Measurements from ENCODE around the gene CDIPT.
"Not testable (repeated sequence)": the region's sequence is repeated elsewhere in the genome, so short reads cannot be mapped to it uniquely, and the experiment has no call there.

Gene CDIPT

GRCh38 chr16:29857133-29857760, 5.8 kb downstream of the CDIPT start:
- no peak for FAIRE-seq

GRCh38 chr16:29854520-29855100, 8.4 kb downstream of the CDIPT start:
- no peak for FAIRE-seq

GRCh38 chr16:29852654-29853053, 10.4 kb downstream of the CDIPT start:
- no peak for FAIRE-seq

- no peak for FAIRE-seq
These were observed 12.0 kb downstream of the CDIPT start for GRCh38 chr16:29850998-29851397.

GRCh38 chr16:29849505-29849904, 13.5 kb downstream of the CDIPT start:
- FAIRE-seq: no peak

- FAIRE-seq: no peak
These were observed 14.4 kb downstream of the CDIPT start for GRCh38 chr16:29848420-29849297.

- no peak for FAIRE-seq
These were observed 17.4 kb downstream of the CDIPT start for GRCh38 chr16:29845656-29846055.

- no peak for FAIRE-seq
These were observed 18.3 kb downstream of the CDIPT start for GRCh38 chr16:29844575-29845331.

GRCh38 chr16:29843931-29844330, 19.1 kb downstream of the CDIPT start:
- no peak for FAIRE-seq

GRCh38 chr16:29842732-29843346, 20.2 kb downstream of the CDIPT start:
- no peak for FAIRE-seq

GRCh38 chr16:29841631-29842030, 21.4 kb downstream of the CDIPT start:
- no peak for FAIRE-seq

GRCh38 chr16:29840240-29840639, 22.8 kb downstream of the CDIPT start:
- FAIRE-seq: no peak

GRCh38 chr16:29839822-29840221, 23.2 kb downstream of the CDIPT start:
- no peak for FAIRE-seq

- no peak for FAIRE-seq
These were observed 25.2 kb downstream of the CDIPT start for GRCh38 chr16:29837841-29838240.

- no peak for FAIRE-seq
These were observed 26.4 kb downstream of the CDIPT start for GRCh38 chr16:29836623-29837022.

GRCh38 chr16:29835926-29836325, 27.1 kb downstream of the CDIPT start:
- FAIRE-seq: no peak

GRCh38 chr16:29834079-29834478, 28.9 kb downstream of the CDIPT start:
- no peak for FAIRE-seq

- FAIRE-seq: not testable (repeated sequence)
These were observed 29.8 kb downstream of the CDIPT start for GRCh38 chr16:29833219-29833618.

- no peak for FAIRE-seq
These were observed 31.5 kb downstream of the CDIPT start for GRCh38 chr16:29831490-29831889.

- no peak for FAIRE-seq
These were observed 32.3 kb downstream of the CDIPT start for GRCh38 chr16:29830774-29831173.

GRCh38 chr16:29826342-29826695, 36.7 kb downstream of the CDIPT start:
- no peak for FAIRE-seq

GRCh38 chr16:29825145-29826044, 37.6 kb downstream of the CDIPT start:
- FAIRE-seq: no peak

All from TTC549 (cell line).